ENCODE measurements around the gene HMGXB3.

HMGXB3 gene

DNA sequence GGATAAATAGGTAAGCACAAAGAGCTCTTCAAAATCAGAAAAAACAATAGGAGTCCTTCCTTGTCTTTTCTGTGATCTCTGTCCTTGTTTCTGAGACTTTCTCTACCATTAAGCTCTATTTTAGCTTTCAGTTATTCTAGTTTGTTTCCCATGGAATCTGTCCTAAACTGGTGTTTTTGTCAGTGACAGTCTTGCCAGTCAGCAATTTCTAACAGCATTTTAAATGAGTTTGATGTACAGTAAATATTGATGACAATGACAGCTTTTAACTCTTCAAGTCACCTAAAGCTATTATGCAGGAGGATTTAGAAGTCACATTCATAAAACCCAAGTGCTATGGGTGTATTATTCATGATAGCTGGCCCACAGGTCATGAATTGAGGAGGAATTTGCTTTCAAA is 18.0 kb upstream of the HMGXB3 start:
- no peak for DNase-seq

DNA sequence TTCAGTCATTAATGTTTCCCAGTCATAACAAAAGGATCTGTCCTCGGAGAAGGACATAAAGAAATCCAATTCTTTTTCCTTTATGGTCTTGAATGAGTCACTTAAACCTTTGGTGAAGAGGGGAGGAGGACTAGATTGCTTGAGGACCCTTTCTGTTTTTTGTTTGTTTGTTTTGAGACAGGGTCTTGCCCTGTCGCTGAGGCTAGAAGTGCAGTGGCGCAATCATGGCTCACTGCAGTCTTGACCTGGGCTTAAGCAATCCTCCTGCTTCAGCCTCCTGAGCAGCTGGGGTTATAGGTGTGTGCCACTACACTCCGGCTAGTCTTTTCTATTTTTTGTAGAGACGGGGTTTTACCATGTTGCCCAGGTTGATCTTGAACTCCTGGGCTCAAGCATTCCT is 12.4 kb upstream of the HMGXB3 start:
- DNase-seq: no peak

DNA sequence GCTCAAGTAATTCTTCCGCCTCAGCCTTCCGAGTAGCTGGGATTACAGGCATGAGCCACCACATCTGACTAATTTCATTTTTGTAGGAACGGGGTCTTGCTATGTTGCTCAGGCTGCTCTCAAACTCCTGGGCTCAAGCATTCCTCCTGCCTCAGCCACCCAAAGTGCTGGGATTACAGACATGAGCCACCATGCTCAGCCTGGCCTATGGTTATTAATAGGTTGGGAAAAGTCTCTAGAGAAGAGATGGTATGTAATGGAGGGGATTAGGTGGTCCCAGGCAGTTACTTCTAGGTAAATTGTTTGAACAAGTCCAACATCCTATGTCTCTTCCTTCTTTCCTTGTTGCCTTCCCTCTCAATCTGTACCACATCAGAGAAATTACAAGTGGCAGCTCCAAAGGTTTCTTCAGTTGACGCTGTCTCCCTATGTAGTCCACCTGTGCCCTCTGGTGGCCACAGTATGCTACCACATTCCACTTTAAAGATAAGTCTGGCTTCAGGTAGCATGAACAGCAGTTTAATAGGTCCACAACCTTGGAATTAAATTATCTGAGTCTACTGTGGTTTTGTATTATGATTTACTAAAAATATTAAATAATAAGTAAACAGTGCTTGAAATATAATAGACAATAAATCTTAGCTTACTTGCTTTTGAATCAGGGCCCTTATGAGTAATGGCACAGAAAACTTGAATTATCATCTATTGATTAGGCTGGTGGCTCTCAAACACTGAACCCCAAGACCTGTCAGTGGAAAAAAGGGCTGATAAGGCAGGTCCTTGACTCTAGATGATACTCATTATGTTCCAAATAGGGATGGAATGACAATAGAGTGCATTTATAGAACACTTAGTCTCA is 9.8 kb upstream of the HMGXB3 start:
- peak; percentile 33 for DNase-seq

DNA sequence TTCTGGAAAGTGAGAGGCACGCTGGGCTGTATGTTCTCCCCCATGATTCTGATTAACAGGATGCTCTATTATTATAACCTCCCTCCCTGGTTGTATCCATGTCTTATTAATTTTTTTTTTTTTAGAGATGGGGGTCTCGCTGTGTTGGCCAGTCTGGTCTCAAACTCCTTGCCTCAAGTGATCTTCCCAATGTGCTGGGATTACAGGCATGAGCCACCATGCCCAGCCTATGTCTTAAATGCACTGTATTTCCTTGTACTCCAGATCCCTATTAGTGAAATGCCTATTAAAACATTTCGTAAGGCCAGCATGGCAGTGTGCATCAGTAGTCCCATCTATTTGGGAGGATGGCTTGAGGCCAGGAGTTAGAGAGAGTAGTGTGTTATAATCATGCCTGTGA is 7.1 kb upstream of the HMGXB3 start:
- no peak for DNase-seq

DNA sequence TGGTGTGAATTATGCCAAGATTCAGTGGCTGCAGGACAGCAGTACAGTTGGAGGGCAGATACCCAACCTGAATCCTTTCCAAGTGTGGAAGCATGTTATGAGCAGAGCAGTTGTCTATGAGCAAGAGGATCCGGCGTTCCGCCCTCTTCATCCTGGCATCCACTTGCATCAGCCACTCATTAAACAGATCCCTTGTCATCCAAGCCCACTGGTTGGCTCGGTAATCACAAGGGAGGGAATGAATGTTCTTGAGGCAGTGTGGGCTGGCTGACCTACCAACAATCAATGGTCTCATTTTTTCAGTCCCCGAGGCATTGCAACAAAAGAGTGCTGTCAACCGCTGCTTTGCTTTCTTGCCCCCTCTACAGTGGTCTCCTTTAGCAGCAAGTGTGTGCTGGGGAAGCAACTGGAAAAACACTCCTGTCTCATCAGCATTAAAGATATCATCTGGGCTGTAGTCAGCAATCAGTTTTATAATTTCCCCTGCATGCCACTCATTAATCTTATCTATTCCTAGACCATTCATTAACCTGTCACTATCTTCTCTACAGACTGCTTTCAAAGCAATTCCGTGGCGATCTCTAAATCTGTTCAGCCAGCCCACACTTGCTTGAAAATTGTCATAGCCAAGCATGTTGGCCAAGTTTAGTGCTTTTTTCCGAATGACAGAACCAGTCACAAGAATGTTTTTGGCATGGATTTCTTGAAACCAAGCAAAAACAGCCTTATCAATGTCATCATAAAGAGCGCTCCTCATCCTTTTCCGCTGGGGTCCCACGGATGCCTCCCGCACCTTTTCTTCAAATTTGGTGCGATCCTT is 4.9 kb upstream of the HMGXB3 start:
- DNase-seq: no peak

DNA sequence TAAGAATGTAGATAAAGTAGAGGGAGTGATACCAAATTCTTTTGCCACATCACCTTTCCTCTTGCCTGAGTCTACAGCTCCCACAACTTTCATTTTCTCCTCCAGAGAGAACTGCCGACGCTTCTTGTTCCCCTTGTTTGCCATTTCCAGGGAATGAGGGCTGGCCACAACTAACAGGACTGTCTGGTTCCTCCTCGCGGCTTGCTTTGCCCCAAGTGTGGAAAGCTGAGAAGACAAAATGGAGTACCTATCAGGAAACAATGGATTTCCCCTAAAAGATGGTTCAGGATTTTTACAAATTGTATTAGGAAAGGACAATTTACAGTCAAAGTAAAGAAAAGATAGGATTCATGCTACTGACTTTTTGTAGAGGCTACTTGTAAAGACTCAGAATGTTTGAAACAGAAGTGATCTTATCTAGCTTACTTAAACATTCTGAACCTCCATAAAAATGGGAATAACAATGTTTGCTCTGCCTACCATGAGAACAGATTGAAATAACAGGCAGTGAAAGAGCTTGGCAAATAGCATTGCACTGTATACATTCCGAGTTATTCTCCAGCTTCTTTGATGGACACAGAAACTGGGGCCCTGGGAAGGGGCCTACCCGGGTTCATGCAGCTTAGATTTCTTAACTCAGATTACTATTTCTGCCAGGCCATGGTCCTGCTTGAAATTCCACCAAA is 4.2 kb upstream of the HMGXB3 start:
- no peak for DNase-seq

DNA sequence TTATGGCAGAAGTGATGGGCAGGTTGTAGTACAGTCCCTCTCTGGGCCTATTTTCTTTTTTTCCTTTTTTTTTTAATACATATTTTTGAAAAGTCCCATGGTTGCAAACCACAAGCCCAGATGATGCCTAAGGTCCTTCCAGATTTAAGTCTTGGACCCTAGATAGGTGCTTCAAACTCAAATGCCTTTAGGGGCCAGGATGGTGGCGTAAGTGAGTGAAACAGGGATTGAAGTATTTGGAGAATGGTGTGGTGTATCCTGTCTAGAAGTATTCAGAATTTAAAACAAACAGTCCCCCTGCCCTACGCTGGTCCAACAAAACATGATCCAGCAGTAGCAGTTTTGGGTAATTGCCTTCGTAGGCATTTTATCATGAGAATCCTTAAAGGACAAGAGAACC is 2.3 kb upstream of the HMGXB3 start:
- DNase-seq: no peak

DNA sequence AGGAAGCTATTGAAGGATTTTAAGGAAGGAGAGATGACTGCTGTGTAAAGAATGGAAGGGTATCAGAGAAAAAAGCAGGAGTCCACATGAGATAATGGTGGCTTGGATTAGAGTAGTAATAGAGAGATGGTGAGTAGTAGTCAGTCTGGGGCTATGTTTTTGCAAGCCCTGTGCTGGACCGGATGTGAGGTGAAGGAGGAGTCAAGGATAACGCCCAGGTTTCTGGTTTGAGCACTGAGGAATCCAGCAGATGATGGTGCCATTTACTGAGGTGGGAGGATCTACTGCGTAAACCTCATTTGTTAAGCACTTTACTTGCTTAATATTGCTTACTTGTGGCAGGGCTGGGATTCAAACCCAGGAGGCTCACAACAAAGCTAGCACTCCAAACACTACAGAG is 1.2 kb upstream of the HMGXB3 start:
- DNase-seq: no peak

DNA sequence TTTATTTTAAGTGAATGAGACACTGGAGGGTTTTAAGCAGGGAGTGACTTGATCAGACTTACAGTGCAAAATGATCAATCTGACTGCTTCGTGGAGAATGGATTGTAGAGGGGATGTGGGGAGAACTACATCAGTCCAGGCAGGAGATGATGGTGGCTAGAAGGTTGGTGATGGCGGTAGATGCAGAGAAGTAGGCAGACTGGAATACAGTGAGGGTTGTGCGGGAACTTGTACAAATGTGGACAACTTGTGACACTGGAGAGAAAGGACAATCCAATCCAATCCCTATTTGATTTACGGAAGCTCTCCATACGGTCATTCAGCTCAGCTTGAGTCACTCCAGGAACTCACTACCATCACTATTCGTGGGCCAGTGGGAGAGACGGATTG is 678 bp upstream of the HMGXB3 start:
- DNase-seq: no peak

DNA sequence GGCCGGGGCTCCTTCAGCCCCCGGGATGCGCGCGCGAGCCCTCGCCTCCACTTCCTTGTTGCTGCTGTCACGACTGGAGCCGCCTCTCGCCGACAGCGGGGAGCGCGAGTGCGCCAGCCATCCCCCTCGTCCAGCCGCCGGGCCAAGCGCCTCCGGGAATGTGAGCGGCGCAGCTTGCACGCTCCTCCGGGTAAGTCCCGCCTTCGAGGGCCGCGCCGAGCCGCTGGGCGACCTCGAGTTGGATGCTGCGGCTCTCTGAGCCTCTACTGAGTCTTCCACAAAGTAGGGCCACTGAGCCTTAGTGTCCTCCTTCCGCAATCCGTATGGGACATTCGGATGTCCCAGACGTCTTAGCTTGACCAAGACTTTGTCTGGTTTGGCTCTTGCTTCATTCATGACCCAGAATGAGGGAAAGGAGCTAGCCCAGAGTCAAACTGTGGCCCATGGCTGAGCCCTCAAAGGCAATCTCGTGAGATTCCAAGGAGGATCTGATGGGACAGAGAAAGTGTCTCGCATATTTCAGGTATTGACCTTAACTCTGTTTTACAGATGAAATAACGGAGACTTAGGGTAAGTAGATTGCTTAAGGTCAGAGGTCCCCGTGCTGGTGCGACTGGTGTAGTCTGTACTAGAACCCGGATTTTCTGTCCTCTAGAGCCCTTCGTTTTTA is 586 bp downstream of the HMGXB3 start:
- peak; percentile 25 for DNase-seq

DNA sequence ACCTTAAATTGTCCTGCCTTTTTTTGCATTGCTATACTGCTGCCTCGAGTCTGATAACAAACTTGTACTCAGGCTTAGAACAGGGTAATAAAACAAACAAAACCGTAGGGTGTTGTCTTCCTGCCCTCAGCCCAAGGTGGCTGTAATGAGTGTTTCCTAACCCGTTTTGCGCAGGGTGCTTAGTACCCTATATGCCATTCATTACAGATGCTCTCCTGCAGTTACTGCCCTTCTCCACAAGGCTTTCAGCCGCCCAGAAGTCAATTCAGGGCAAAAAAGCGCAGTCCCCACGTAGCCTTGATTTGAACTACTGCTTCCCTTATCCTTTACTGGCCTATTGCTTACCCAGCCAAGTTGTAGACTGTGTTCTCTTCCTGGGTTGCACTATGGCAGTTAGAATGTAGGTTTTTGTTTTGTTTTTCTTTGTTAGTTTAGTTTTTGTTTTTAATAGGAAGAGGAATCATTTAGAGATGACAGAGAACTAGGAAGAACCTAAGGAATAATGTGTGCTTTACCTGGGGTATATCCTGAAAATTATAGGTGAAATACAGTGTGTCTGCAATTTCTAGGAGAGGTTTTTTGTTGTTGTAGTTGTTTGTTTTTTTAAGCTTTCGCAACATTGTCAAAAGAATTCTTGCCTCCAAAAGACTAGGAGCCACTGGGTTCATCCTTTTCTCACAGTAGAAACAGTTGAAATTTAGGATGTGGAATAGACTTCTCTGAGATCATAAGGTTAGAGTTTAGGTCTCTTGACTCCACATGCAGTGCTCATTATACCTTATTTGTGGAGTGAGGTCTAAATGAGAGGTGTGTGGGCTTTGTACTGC is 1.3 kb downstream of the HMGXB3 start:
- peak; percentile 44 for DNase-seq

DNA sequence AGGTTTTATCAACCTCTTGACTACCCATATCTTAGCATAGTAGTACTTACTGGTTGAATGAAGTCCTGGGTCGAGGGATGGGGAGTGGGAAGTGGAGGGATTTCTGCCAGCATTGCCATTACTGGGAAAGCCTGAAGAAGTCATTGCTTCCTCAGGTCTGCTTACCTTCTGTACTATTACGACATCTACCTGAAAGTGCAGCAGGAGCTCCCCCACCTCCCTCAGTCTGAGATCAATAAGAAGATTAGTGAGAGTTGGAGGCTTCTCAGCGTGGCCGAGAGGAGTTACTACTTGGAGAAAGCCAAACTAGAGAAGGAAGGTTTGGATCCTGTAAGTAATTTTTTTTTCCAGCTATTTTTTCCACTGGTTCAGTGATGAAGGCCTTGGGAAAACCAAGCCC is 5.8 kb downstream of the HMGXB3 start:
- no peak for DNase-seq

DNA sequence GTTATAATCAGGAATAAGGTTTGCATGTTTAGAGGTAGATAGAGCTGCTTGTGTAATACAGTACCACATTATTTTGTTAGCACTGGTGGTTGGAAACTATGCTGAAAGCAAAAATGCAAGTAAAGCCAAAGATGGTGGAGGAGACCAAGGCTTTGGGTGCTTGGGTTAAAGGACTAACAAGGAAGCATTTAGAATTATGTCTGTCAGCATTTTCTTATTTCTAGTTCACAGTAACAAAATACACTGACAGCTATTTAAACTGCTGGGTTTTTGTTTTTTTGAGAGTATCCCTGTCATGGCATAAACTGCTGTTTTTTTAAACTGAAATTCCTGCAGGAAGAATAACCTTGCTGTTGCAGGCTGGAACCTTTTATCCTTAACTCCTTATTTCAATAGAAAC is 6.5 kb downstream of the HMGXB3 start:
- DNase-seq: no peak

DNA sequence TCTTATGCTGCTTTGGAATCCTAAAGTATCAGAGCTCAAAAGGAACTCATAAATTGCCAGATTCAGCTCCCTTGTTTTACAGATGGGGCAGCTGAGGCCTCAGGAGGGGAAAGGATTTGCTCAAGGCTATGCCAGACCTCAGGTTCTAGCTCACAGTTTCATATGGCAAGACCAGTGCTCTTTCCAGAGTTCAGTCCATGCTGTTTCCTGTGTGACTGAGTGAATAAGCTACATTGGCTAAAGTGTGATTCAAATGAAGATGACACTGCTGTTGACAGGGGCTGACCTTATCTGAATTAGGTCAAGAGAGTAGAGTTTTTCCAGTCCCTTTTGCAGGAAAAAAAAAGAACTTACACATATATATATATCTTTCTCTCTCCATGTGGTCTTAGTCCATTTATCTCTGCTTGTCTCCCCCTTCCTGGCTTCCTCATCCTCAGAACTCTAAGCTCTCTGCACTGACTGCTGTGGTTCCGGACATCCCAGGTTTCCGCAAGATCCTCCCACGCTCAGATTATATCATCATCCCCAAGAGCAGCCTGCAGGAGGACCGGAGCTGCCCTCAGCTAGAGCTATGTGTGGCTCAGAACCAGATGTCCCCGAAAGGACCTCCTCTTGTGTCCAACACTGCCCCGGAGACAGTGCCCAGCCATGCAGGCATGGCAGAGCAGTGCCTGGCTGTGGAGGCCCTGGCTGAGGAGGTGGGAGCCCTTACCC is 9.3 kb downstream of the HMGXB3 start:
- no peak for DNase-seq

DNA sequence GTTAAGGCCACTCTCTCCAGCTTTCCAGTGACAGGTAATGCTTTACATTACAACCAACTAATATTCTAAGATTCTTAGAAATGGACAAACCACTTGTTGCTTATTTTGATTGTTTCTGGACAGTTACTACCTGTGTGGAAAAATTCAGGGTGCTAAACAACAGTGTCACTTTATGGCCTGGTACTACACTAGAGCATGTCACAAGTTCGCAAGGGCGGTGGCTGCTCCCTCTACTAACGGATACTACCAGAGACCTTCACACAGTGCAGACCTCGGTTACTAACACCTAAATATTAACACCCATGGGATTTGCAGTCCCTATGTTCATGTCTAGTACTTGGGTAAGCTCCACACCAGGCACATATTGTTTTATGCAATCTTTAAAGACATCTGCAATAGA is 13.4 kb downstream of the HMGXB3 start:
- no peak for DNase-seq

DNA sequence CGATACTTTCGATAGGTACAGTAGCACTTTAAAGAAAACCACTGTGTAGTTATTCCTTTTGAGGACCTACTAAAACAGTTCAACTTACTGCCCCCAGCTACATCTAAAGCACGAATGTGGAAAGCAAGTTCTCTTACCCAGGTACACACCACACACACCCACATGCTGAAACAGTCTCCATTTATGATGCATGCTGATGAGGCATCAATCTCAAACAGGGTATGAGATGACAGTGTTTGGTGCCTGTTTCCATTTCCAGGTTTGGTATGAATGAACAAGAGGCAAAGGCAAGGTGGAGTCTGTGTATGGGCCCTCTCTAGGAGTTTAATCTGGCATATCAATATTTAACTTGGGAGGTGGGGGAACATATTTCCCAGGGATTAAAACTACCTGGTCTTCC is 13.9 kb downstream of the HMGXB3 start:
- no peak for DNase-seq

DNA sequence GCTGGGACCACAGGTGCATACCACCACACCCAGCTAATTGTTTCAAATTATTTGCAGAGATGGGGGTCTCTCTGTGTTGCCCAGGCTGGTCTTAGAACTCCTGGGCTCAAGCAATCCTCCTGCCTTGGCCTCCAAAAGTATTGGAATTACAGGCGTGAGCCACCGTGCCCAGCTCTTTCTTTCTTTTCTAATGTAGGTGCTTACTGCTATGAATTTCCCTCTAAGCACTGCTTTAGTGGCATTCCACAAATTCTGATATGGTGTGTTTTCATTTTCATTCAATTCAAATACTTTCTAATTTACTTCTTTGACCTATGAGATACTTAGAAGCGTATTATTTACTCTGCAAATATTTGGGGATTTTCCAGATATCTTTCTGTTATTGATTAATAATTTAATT is 14.9 kb downstream of the HMGXB3 start:
- no peak for DNase-seq

DNA sequence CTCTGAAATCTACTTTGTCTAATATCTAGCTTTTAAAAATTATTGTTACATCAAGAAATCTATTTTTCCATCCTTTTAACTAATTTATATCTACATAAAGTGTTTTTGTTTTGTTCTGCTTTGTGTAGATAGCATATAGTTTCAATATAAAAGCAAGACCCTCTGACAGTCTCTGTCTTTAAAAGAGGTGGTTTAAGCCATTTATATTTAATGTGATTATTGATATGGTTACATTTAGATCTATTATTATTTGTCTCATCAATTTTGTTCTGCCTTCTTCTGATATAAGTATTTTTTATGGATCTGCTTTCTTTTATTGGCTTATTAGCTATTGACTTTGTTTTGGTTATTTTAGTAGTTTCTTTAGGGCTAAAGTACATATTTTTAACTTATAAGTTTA is 16.0 kb downstream of the HMGXB3 start:
- DNase-seq: no peak

DNA sequence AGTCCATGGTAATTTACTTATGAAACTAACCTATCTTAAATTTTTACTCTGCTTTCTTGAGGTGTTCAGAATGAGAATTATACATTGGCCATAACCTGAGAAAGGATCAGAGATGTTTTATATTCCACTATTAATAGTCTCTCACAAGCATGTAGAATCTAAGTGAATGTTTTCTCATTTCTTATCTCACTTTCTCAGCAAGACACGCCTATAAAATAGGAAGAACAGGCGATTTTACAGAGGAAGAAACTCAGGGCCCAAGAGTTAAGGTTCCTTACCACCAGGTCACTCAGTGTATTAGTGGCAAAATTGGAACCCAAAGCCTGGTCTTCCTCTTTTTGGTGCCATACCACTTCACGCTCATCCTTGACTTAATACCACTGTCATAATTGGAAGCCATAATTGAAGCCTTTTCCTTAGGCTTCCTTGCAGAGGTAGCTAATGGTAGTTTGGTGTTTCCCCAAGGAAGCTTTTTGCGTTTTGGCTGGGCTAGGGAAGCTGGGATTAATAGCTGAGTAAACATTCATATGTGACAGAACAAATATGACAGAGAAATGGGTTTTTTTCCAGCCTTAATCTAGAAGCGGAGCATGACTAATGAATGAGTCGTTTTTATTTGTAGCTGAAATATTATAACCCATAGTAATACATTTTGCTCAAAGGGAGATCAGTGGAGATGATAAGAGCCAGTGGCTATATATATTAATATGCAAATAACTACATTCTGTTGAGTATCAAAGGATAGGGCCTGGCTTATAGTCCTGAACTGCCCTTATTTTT is 16.9 kb downstream of the HMGXB3 start:
- DNase-seq: no peak

DNA sequence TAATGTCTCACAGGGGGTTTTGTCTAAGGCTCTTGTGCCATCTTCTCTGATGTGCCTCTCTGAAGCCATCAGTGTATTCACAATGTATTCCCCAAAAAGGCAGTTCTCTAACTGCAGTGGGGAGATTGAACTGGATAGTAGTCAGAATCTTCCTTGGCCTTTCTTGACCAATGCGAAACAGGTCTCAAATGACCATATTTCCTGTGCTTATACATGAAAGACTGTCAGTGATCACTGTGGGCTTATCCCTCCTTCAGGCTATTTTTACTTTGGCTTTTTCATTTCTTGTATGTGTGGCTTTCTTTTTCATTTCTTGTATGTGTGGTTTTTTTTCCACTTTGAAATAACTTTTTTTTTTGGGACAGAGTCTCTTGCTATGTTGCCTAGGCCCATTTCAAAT is 19.7 kb downstream of the HMGXB3 start:
- no peak for DNase-seq
